Putamen (tissue), 1 donor: ENCODE measurements around the gene SLC25A13.
"Not testable (repeated sequence)": the region's sequence is repeated elsewhere in the genome, so short reads cannot be mapped to it uniquely, and the experiment has no call there.

Experiments
- DNase-seq: peaks from one replicate; pipeline ENCODE4 v3.0.0-alpha.2; 2016; ENCODE audit warnings: low spot score

The SLC25A13 gene

DNA sequence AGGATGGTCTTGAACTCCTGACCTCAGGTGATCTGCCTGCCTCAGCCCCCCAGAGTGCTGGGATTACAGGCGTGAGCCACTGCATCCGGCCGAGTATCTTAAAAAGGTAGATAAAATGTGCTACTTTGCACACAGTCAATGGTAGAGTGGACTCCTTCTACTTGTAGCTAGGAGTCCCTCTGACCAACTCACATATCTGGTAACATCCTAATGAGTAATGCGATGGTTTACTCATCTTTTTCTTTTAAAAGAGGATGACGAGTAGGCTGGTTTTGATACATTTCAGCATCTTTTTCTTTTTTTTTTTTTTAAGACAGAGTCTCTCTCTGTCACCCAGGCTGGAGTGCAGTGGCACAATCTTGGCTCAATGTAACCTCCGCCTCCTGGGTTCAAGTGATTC, 167.4 kb downstream of the SLC25A13 start:
- DNase-seq, result not testable (repeated sequence)

- no peak for DNase-seq
These were observed 169.2 kb downstream of the SLC25A13 start for GRCh38 chr7:96152706-96153105.

GRCh38 chr7:96151889-96152288, 170.0 kb downstream of the SLC25A13 start:
- no peak for DNase-seq

GRCh38 chr7:96144260-96144526, 177.7 kb downstream of the SLC25A13 start:
- DNase-seq, result no peak

DNA sequence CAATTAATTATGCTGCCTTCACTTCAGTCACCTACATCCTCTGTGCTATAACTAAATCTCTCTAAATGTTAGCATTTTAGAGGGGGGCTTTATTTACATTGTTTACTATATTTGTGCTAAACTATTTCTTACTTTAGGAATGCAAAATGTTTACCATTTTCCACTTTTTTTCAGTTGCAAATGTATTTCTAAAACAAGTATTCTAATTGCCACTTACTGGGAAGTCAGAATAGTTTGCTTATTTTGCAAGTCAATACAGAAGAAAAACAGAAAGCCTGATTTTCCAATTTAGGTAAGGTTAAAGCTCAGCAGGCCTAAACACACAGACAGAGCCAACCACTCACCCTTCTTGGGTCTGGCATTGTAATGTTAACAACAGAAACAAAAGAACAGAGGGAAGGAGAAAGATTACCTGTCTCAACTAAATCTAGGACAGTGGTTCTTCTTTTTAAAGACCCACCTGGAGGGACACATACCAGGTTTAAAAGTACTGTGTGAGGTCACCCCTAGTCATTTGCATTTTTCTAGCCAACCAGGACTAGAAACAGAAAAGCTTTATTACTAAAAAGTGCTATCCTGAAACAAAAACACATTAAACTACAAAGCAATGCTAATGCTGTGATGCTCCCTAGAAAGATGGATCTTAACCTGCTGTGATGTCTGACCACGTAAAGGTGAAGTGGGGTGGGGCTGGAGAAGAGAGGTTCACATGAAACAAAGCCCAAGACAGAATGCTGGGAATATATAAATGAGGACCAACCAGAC, 178.2 kb downstream of the SLC25A13 start:
- no peak for DNase-seq

- no peak for DNase-seq
These were observed 185.2 kb downstream of the SLC25A13 start for GRCh38 chr7:96136600-96137239.

DNA sequence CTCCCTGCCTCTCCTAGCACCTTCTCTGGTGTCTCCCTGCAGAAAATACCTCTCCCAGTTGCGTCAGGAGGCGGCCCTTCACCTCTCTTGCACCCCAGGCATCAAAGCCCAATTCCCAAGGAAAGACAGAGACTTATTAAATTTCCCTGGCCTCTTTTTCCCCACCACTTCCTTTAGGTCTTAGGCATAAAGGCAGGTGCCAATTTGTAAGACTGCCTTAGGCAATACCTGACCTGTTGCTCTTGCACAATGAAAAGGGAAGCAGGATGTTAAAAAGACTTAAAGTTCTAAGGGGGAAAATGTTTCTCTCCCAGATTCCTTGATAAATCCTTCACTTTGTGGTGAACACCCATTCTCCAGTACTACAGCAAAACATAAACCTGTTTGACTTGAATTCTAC, 186.7 kb downstream of the SLC25A13 start:
- DNase-seq, result no peak

GRCh38 chr7:96131525-96131924, 190.4 kb downstream of the SLC25A13 start:
- DNase-seq, result no peak

- DNase-seq, result no peak
These were observed 194.2 kb downstream of the SLC25A13 start for GRCh38 chr7:96127746-96128145.

- DNase-seq, result no peak
These were observed 195.5 kb downstream of the SLC25A13 start for GRCh38 chr7:96126382-96126781.

DNA sequence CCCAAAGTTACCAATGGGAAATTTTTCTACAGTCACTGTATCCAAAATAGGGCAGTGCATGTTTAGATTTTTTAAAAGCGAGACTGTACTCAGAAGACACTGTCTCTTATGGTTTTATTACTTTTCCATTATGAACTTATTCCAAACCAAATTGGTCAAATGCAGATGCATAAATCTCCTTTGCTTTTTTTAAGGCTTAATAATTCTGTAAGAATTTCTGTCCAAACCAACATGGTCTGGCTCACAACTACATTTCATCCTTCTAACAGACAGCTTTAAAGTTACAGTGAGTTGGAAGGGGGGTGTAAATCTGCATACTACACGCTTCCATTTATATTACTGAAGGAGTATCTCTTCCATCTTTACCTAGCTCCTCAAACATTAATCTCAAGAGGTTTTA, 199.2 kb downstream of the SLC25A13 start:
- no peak for DNase-seq

GRCh38 chr7:96121752-96122151, 200.1 kb downstream of the SLC25A13 start:
- DNase-seq, result no peak

DNA sequence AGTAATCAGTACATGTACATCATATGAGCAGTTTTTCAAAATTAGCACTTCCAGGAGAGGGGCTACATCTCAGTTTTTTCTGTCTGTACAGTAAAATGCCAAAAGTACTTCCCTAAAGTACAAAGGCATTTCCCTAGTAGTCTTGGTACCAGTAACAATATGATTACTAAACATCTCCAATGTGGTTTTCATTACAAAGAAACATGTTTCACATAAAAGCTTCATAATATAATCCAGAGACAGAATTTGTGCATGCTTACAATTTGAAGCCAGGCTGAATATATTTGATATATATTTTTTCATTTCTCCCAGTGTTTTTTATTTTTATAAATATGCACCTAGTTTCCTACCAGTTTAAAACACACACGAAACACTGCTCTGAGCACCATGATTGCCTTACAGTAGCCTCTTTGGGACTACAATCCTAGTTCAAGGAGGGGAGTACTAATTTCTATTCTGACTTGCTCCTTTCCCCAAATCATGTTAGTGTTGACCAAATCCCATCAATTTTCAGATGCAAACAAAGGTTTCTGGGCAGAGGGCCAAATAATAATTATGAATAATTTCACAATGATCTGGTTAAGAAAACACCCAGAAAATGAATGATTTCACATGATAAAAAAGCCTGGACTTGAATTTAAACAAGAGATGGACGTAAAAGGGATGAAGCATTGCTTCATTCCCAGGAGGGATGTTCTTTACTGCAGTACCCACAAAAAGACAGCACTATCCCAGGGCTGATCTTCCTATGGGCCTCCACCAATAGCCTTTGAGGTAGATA, 201.3 kb downstream of the SLC25A13 start:
- no peak for DNase-seq

GRCh38 chr7:96118449-96119001, 203.4 kb downstream of the SLC25A13 start:
- no peak for DNase-seq

DNA sequence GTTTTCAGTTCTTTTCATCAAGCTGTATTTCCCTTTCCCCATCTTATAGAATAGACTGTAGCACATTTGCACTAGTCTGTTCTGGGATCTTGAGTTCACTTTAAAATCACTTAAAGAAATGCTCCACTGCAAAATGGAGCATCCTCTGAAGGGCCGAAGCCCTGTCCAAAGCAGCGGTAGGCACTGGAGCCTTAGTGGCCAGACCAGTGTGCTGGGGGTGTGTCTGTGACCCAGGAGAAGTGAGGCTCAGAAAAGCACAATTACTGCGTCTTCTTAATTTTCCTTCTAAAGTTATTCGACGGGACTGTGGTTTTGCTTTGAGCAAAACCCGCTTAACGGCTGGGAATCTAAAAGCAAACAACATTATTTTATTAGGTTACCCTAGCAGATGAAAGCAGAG, 205.7 kb downstream of the SLC25A13 start:
- DNase-seq, result no peak

DNA sequence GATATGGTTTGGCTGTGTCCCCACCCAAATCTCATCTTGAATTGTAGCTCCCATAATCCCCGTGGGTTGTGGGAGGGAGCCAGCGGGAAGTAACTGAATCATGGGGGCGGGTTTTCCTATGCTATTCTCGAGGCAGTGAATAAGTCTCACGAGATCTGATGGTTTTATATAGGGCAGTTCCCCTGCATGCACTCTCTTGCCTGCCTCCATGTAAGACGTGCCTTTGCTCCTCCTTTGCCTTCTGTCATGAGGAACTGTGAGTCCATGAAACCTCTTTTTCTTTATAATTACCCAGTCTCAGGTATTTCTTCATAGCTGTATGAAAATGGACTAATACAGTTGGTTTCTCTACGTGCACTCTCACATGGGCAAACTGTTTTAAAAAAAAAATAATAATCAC, 207.7 kb downstream of the SLC25A13 start:
- no peak for DNase-seq

DNA sequence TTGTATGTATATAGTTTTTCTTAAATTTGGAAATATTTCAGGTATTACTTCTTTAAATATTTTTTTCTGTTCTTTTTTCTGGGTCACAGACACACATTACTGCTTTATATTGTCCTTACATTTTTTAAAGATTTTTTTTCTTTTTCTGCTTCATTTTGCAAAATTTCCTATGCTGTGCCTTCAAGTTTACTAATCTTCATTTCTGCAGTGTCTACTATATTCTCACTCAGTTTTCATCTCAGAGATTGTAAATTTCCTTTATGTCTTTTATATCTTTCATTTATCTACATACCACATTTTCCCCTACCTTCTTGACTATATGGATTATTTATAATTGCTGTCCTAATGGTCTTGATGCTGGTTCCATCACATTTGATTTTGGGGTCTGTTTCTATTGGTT, 210.5 kb downstream of the SLC25A13 start:
- DNase-seq, result no peak

GRCh38 chr7:96104984-96105383, 216.9 kb downstream of the SLC25A13 start:
- no peak for DNase-seq

DNA sequence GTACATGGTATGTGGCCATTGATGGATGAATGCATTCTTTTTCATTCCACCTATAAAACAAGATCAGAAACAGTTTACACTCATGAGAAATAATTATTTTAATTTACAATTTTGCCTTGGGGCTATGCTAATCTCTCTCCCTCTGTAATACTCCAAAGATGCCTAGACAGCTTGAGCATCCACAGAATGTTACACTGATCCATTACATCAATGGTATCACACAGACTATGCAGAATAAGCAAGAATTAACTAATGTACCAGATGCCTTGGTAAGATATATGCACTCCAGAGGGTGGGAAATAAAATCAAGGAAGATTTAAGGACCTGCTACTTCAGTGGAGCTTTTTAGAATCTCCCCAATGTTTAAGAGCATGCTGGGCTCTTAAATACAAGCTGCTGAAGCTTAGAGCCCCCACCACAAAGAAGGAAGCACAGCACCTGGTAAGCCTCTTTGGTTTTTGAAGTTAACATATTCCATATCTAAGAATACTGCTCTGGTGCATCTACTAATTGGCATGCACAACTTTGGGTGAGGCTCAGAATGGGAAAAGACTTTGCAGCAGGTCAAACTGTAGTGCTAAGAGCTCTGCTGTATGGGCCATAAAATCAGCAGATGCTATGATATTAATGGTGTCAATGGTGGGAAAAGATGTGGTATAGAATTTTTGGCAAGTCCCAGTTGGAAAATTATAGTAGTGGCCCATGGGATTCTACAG, 219.6 kb downstream of the SLC25A13 start:
- DNase-seq, result no peak

- DNase-seq, result no peak
These were observed 221.2 kb downstream of the SLC25A13 start for GRCh38 chr7:96100737-96101136.

GRCh38 chr7:96097835-96098234, 224.1 kb downstream of the SLC25A13 start:
- no peak for DNase-seq

DNA sequence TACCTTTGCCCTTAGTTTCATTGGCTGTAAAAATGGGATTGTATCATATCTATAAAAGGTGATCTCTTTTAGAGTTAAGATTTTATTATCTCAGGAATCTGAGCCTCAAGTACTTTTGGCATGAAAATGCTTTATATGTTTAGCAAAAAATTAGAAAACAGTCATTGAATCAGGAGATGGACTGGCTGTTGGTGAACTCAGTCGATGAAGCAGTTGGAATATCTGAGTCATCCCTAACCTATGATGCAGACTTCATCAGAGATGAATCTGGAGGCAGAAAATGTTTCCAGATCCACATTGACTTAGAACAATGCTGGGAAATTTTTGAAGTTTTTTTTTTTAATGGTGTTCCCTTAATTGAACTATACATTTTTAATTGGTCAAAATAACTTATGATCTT, 228.5 kb downstream of the SLC25A13 start:
- DNase-seq, result no peak
